ENCODE data around the gene SKOR1. TPM values are rescaled to one million over a fixed set of nuclear protein-coding genes. Genes with fewer than 3 reads are reported as not detected.

SKOR1 gene
- total RNA-seq, 4 donors from 2014 or later: 0.13 to 2.1 (median 0.25) TPM

DNA sequence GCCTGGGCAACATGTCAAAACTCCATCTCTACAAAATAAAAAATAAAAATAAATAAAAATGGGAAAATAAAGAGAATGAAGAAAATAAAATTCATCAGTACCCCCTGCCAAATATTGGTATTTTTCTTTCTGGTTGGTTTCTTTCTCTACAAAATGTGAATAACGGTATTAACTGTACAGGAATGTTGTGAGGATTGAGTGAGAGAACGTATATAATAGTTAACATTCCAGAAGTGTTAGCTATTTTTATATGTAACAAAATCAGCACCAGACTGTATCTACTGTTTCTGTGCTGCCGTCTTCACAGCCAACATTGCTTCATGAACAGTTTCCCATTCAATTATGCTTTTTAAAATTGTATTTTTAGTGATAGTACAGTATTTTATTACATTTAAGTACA lies 40.0 kb downstream of the SKOR1 start:
- TF ChIP-seq POLR2A (IDR thresholded peaks at IDR 0.05): no peak
- TF ChIP-seq, protein P1, sequence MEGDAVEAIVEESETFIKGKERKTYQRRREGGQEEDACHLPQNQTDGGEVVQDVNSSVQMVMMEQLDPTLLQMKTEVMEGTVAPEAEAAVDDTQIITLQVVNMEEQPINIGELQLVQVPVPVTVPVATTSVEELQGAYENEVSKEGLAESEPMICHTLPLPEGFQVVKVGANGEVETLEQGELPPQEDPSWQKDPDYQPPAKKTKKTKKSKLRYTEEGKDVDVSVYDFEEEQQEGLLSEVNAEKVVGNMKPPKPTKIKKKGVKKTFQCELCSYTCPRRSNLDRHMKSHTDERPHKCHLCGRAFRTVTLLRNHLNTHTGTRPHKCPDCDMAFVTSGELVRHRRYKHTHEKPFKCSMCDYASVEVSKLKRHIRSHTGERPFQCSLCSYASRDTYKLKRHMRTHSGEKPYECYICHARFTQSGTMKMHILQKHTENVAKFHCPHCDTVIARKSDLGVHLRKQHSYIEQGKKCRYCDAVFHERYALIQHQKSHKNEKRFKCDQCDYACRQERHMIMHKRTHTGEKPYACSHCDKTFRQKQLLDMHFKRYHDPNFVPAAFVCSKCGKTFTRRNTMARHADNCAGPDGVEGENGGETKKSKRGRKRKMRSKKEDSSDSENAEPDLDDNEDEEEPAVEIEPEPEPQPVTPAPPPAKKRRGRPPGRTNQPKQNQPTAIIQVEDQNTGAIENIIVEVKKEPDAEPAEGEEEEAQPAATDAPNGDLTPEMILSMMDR (IDR thresholded peaks at IDR 0.05 in 4 of 5, conservative IDR thresholded peaks at IDR 0.05 in 1 of 5): no peak
- Histone ChIP-seq H3K4me3 (no peak overlapping the region), H3K27ac (no peak overlapping the region), H3K9me3 (no peaks in the 10 kb centered on the region), H3K36me3 (no peaks in the 10 kb centered on the region), H3K4me1 (peaks cover 5 to 9% of the 10 kb centered on the region in 2 donors), H3K27me3 (no peaks in the 10 kb centered on the region)
- intact Hi-C loops (cut with DNase I; ENCODE audit: low total_unique reads) (no loop called here), in situ Hi-C loops (cut with MboI; ENCODE audit: low sequenced_read_pairs in 4 of 4) (loop anchor here (10.0 to 25.0 kb wide), 3 partner anchors 197 to 349 kb away; partner anchors contain the start of gene PIAS1 (in 3 of the 4))
- ATAC-seq (no peak), DNase-seq (no peak)

DNA sequence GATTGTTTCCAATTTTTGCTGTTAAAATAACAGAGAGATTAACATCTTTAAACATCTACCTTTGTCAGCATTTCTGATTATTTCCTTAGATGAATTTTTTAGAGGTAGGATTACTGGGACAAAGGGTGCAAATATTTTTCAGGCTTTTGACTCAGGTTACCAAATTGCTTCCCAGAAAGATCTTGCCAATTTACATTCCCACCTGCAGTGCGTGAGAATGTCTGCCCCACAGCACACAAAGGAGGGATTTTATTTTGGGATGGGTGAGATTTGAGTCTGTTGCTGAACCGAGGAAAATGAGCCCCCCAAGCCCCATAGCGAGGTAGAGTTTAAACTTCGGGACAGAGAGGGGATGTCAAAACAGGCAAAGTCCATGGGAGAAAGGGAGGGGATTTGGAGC lies 40.5 kb downstream of the SKOR1 start:
- Histone ChIP-seq H3K27me3 (no peaks in the 10 kb centered on the region), H3K27ac (no peak overlapping the region), H3K4me1 (peaks cover 5 to 9% of the 10 kb centered on the region in 2 donors), H3K4me3 (no peak overlapping the region), H3K36me3 (no peaks in the 10 kb centered on the region), H3K9me3 (no peaks in the 10 kb centered on the region)
- intact Hi-C loops (cut with DNase I; ENCODE audit: low total_unique reads): no loop called here
- TF ChIP-seq, protein P1 (IDR thresholded peaks at IDR 0.05 in 4 of 5, conservative IDR thresholded peaks at IDR 0.05 in 1 of 5): no peak
- no peak for TF ChIP-seq POLR2A (IDR thresholded peaks at IDR 0.05)
- in situ Hi-C loops (cut with MboI; ENCODE audit: low sequenced_read_pairs in 4 of 4): loop anchor here (10.0 to 25.0 kb wide), 3 partner anchors 197 to 349 kb away; partner anchors contain the start of gene PIAS1 (in 3 of the 4)
- DNase-seq (no peak), ATAC-seq (no peak)

DNA sequence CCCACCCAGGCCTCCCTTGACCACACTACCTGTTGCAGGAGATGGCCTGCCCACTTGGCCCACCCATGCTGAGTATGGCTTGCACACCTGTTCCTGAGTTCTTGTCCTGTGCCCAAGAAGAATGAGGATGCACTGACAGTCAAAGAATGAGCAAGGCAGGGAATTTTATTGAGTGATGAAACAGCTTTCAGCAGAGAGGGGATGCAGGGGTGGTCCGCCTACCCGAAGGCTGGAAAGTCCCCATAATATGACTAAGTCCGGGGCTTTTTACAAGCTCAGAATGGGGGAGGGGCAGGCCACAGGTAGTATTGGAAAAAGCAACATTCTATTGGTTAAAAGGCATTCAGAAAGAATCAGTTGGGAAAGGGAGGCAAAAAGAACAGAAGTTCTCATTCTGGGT lies 44.4 kb downstream of the SKOR1 start:
- Histone ChIP-seq H3K4me3 (no peak overlapping the region), H3K27ac (no peak overlapping the region), H3K27me3 (no peaks in the 10 kb centered on the region), H3K4me1 (no peaks in the 10 kb centered on the region), H3K36me3 (no peaks in the 10 kb centered on the region), H3K9me3 (no peaks in the 10 kb centered on the region)
- TF ChIP-seq POLR2A (IDR thresholded peaks at IDR 0.05): no peak
- TF ChIP-seq, protein P1 (IDR thresholded peaks at IDR 0.05 in 4 of 5, conservative IDR thresholded peaks at IDR 0.05 in 1 of 5): no peak
- DNase-seq: no peak
- in situ Hi-C loops (cut with MboI; ENCODE audit: low sequenced_read_pairs in 4 of 4) (loop anchor here (10.0 to 25.0 kb wide), 3 partner anchors 193 to 345 kb away; partner anchors contain the start of gene PIAS1 (in 3 of the 4)), intact Hi-C loops (cut with DNase I; ENCODE audit: low total_unique reads) (no loop called here)
- ATAC-seq: no peak

DNA sequence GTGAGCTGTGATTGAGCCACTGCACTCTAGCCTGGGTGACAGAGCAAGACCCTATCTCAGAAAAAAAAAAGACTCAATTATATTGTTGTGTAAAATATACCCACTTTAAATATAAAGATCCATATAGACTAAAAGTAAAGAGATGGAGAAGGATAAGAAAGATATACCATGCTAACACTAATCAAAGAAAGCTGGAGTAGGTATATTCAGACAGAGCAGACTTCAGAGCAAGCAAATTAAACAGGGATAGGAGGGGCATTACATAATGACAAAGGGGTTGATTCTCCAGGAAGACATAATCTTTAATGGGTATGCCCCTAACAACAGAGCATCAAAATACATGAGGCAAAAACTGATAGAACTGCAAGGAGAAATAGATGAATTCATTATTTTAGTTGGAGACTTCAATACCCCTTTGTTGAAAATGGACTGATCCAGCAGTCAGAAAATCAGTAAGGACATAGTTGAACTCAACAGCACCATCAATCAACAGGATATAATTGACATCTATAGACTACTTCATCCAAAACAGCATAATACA lies 45.6 kb downstream of the SKOR1 start:
- no peaks in the 10 kb centered on the region for H3K9me3 ChIP-seq
- H3K27ac ChIP-seq: no peak overlapping the region
- in situ Hi-C loops (cut with MboI; ENCODE audit: low sequenced_read_pairs in 4 of 4) (loop anchor here in 3 of 4 donors (25.0 kb wide), 1 partner anchor 191 kb away; the partner anchor contains the start of gene PIAS1 (in 3 of the 3)), intact Hi-C loops (cut with DNase I; ENCODE audit: low total_unique reads) (no loop called here)
- no peaks in the 10 kb centered on the region for H3K27me3 ChIP-seq
- no peak for TF ChIP-seq POLR2A (IDR thresholded peaks at IDR 0.05)
- TF ChIP-seq, protein P1 (IDR thresholded peaks at IDR 0.05 in 4 of 5, conservative IDR thresholded peaks at IDR 0.05 in 1 of 5): no peak
- ATAC-seq (no peak), DNase-seq (no peak)
- H3K36me3 ChIP-seq: no peaks in the 10 kb centered on the region
- H3K4me3 ChIP-seq: no peak overlapping the region
- H3K4me1 ChIP-seq: no peaks in the 10 kb centered on the region

Data from gastrocnemius medialis (tissue), 4 donors.